GM12878 (cell line): ENCODE results near the gene MAST2. TPM values are rescaled to one million over a fixed set of nuclear protein-coding genes. Genes with fewer than 3 reads are reported as not detected.

Experiments
- ATAC-seq: fragments of 200-7000 bp; cut with Tn5 transposase; 3 replicates; pipeline ENCODE4 v1.9.1; 2020; ENCODE audit warnings: mild to moderate bottlenecking, moderate library complexity
- BruUV-seq: library from RNA; stranded (reverse); fragments of 400-500 nt; replicated peaks from 2 replicates; lab custom pipeline; 2021; lab: Mats Ljungman, UMichigan
- CTCF ChIA-PET: fragments of 300-600 bp; sonication (Branson Sonifier 250); formaldehyde crosslinking; extraction: SDS; loops from one replicate; lab custom pipeline; 2021; ENCODE audit warnings: inconsistent platforms; lab: Yijun Ruan, JAX
- POLR2A ChIA-PET: fragments of 350-600 bp; formaldehyde crosslinking; extraction: SDS; loops from one replicate; lab custom pipeline; 2021; ENCODE audit warnings: inconsistent platforms; lab: Charles Lee
- RAD21 ChIA-PET: fragments of 300-600 bp; sonication (Branson Sonifier 250); formaldehyde crosslinking; loops from one replicate; lab custom pipeline; 2023; ENCODE audit warnings: antibody characterized with exemption; ENCODE audit not compliant: unreplicated experiment; lab: Charles Lee
- SMC1A ChIA-PET: fragments of 300-600 bp; sonication (Branson Sonifier 250); formaldehyde crosslinking; loops from one replicate; lab custom pipeline; 2023; ENCODE audit not compliant: unreplicated experiment, uncharacterized antibody; lab: Charles Lee
- DNase-seq: peaks from one replicate; pipeline ENCODE4 v3.0.0-alpha.2; 2011; ENCODE audit warnings: low read depth, low spot score
- FAIRE-seq: peaks from 3 replicates; lab custom pipeline; 2011; peaks lifted over from hg19 to GRCh38; lab: Jason Lieb, UNC
- H2AFZ ChIP-seq: 2 replicates; pipeline ENCODE4 v1.6.0; 2011; ENCODE audit warnings: low read depth, low read length, control low read depth; ENCODE audit not compliant: control insufficient read depth
- H3K27ac ChIP-seq: 2 replicates; pipeline ENCODE4 v1.5.1; 2011; ENCODE audit warnings: control low read depth; ENCODE audit not compliant: control insufficient read depth, insufficient read depth
- H3K27me3 ChIP-seq, 2 experiments: replicated peaks in 1 of 2; 2 replicates each; pipeline versions ENCODE4 v1.6.0 to v1.6.1; 2011; ENCODE audit warnings: low read length in 1 of 2; ENCODE audit not compliant: control insufficient read depth in 2 of 2, insufficient read depth in 2 of 2
- H3K36me3 ChIP-seq, 2 experiments: 2 replicates each; pipeline ENCODE4 v1.5.1; 2011; ENCODE audit warnings: low read length in 1 of 2; ENCODE audit not compliant: control insufficient read depth in 2 of 2, insufficient read depth in 2 of 2
- H3K4me1 ChIP-seq: 2 replicates; pipeline ENCODE4 v1.6.1; 2011; ENCODE audit warnings: mild to moderate bottlenecking, low read length, moderate library complexity, mixed read lengths; ENCODE audit not compliant: control insufficient read depth, insufficient read depth
- H3K4me2 ChIP-seq: 2 replicates; pipeline ENCODE4 v1.6.0; 2011; ENCODE audit warnings: control low read depth; ENCODE audit not compliant: control insufficient read depth, insufficient read depth
- H3K4me3 ChIP-seq: fragments of 200-600 bp; sonication (generic); 2 replicates; pipeline ENCODE4 v1.5.1; 2016
- H3K79me2 ChIP-seq: 2 replicates; pipeline ENCODE4 v1.6.0; 2011; ENCODE audit warnings: low read length; ENCODE audit not compliant: control insufficient read depth, insufficient read depth
- H3K9ac ChIP-seq: 2 replicates; pipeline ENCODE4 v1.8.0; 2011; ENCODE audit warnings: low read length, control low read depth, mixed read lengths; ENCODE audit not compliant: control insufficient read depth, insufficient read depth
- H3K9me3 ChIP-seq: replicated peaks from 3 replicates; pipeline ENCODE4 v1.5.1; 2011; ENCODE audit warnings: mild to moderate bottlenecking, low read length; ENCODE audit not compliant: control insufficient read depth, insufficient read depth
- H4K20me1 ChIP-seq: 2 replicates; pipeline ENCODE4 v1.6.0; 2011; ENCODE audit not compliant: control insufficient read depth, insufficient read depth
- CHD1 ChIP-seq: IDR thresholded peaks from 2 replicates; pipeline ENCODE4 v1.6.1; 2012; ENCODE audit warnings: low read depth, low read length, improper control_type of control experiment
- EGR1 ChIP-seq, 2 experiments: IDR thresholded peaks; 1 replicate in 1 of 2; 2 replicates in 1 of 2; pipeline ENCODE4 v1.6.1; 2011 to 2012; ENCODE audit warnings: low read depth in 2 of 2, low read length in 2 of 2, borderline replicate concordance in 1 of 2, mild to moderate bottlenecking in 1 of 2, moderate library complexity in 1 of 2
- ETV6 ChIP-seq, 2 experiments: fragments of 450-650 bp in 1 of 2; IDR thresholded peaks in 1 of 2; conservative IDR thresholded peaks in 1 of 2; 2 replicates each; pipeline ENCODE4 v1.6.1; 2014; ENCODE audit warnings: antibody characterized with exemption in 1 of 2, borderline replicate concordance in 1 of 2, low read depth in 1 of 2, mild to moderate bottlenecking in 1 of 2, moderate library complexity in 1 of 2
- MEF2A ChIP-seq: IDR thresholded peaks from 2 replicates; pipeline ENCODE4 v1.6.1; 2011; ENCODE audit warnings: low read depth, mild to moderate bottlenecking, low read length, moderate library complexity; ENCODE audit not compliant: insufficient read depth
- MYB ChIP-seq: fragments of 150-350 bp; IDR thresholded peaks from 2 replicates; pipeline ENCODE4 v1.6.1; 2014; ENCODE audit warnings: mild to moderate bottlenecking, low read depth, low read length, borderline replicate concordance
- RELB ChIP-seq: fragments of 450-650 bp; IDR thresholded peaks from 2 replicates; pipeline ENCODE4 v1.6.1; 2017; ENCODE audit warnings: low read depth, mild to moderate bottlenecking, moderate library complexity
- SMC3 ChIP-seq: IDR thresholded peaks from 2 replicates; pipeline ENCODE4 v1.6.1; 2011; ENCODE audit warnings: low read length, improper control_type of control experiment, borderline replicate concordance
- WGBS: methylation state at CpG from one replicate; pipeline ENCODE4 v1.1.6; 2016; ENCODE audit warnings: low lambda C conversion rate; ENCODE audit not compliant: insufficient replicate concordance, insufficient coverage; ENCODE audit errors: missing lambda C conversion rate; 5-methylcytosine and 5-hydroxymethylcytosine counted together
- in situ Hi-C: fragments of 300-500 bp; cut with MboI; formaldehyde crosslinking; loops from 9 replicates; pipeline ENCODE4 v1.14.3; 2018; ENCODE audit warnings: mixed read lengths
- intact Hi-C: fragments of 100-400 bp; cut with micrococcal nuclease; formaldehyde crosslinking; loops from one replicate; pipeline ENCODE4 v1.14.2; 2022; ENCODE audit not compliant: unreplicated experiment
- polyA plus RNA-seq, 11 experiments: library from polyadenylated mRNA; depleted of rRNA in 4 of 11; unstranded in 6 of 11; stranded (reverse) in 5 of 11; fragments of >200 nt; fragmentation: Nextera tagmentation in 4 of 11; fragmentation: Illumina TruSeq in 1 of 11; extraction: Ambion mirVana in 4 of 11; extraction: Trizol in 1 of 11; gene quantifications; 1 replicate in 1 of 11; 2 replicates in 10 of 11; pipeline versions ENCODE4 v1.2.1 to v1.2.3, GENCODE V29; 2011 to 2016; ENCODE audit warnings: inconsistent platforms in 2 of 11, missing spikeins in 2 of 11, low read depth in 1 of 11
- total RNA-seq, 4 experiments: library from RNA; depleted of rRNA in 3 of 4; stranded (reverse); fragments of >200 nt in 3 of 4; fragmentation: Illumina TruSeq in 1 of 4; extraction: Trizol in 1 of 4; gene quantifications; 2 replicates each; pipeline versions ENCODE4 v1.2.1 to v1.2.3, GENCODE V29; 2013 to 2021
- TF ChIP-seq, protein P1 (sequence below): IDR thresholded peaks from 2 replicates; pipeline ENCODE4 v1.6.1; 2012; ENCODE audit warnings: improper control_type of control experiment, low read depth, low read length; ENCODE audit not compliant: insufficient replicate concordance
- TF ChIP-seq, protein P2 (sequence below): fragments of 450-650 bp; IDR thresholded peaks from 2 replicates; pipeline ENCODE4 v1.6.1; 2018; ENCODE audit warnings: mild to moderate bottlenecking, low read depth, moderate library complexity; ENCODE audit not compliant: partially characterized antibody

The MAST2 gene
- total and polyA plus RNA-seq, 10 of the 15 experiments (the other 5 are each of a cell fraction or from before 2014, with no cell fraction given), result 1.0 to 28.7 (median 13.8) TPM

GRCh38 chr1:45789601-45790000, 13.8 kb upstream of the MAST2 start (continued):
- TF ChIP-seq, protein P1, sequence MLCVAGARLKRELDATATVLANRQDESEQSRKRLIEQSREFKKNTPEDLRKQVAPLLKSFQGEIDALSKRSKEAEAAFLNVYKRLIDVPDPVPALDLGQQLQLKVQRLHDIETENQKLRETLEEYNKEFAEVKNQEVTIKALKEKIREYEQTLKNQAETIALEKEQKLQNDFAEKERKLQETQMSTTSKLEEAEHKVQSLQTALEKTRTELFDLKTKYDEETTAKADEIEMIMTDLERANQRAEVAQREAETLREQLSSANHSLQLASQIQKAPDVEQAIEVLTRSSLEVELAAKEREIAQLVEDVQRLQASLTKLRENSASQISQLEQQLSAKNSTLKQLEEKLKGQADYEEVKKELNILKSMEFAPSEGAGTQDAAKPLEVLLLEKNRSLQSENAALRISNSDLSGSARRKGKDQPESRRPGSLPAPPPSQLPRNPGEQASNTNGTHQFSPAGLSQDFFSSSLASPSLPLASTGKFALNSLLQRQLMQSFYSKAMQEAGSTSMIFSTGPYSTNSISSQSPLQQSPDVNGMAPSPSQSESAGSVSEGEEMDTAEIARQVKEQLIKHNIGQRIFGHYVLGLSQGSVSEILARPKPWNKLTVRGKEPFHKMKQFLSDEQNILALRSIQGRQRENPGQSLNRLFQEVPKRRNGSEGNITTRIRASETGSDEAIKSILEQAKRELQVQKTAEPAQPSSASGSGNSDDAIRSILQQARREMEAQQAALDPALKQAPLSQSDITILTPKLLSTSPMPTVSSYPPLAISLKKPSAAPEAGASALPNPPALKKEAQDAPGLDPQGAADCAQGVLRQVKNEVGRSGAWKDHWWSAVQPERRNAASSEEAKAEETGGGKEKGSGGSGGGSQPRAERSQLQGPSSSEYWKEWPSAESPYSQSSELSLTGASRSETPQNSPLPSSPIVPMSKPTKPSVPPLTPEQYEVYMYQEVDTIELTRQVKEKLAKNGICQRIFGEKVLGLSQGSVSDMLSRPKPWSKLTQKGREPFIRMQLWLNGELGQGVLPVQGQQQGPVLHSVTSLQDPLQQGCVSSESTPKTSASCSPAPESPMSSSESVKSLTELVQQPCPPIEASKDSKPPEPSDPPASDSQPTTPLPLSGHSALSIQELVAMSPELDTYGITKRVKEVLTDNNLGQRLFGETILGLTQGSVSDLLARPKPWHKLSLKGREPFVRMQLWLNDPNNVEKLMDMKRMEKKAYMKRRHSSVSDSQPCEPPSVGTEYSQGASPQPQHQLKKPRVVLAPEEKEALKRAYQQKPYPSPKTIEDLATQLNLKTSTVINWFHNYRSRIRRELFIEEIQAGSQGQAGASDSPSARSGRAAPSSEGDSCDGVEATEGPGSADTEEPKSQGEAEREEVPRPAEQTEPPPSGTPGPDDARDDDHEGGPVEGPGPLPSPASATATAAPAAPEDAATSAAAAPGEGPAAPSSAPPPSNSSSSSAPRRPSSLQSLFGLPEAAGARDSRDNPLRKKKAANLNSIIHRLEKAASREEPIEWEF, result no peak
- TF ChIP-seq RELB, result no peak

GRCh38 chr1:45792744-45793143, 10.7 kb upstream of the MAST2 start:
- ATAC-seq (no peak), FAIRE-seq (no peak), DNase-seq (no peak)
- no peaks in the 10 kb centered on the region for H3K79me2 ChIP-seq
- in situ Hi-C loops, result no loop called here
- POLR2A ChIA-PET, result interaction anchor here (0.9 kb wide), 1 partner anchor 16 kb away, joined by 3 read pairs; no protein-coding TSS in a partner anchor
- intact Hi-C loops, result no loop called here
- no peak overlapping the region for H3K27ac ChIP-seq
- no peaks in the 10 kb centered on the region for H3K27me3 ChIP-seq
- CTCF ChIA-PET, result no interaction called here
- no peaks in the 10 kb centered on the region for H3K4me1 ChIP-seq
- H4K20me1 ChIP-seq, result no peaks in the 10 kb centered on the region
- H3K9me3 ChIP-seq, result no peaks in the 10 kb centered on the region
- H3K9ac ChIP-seq, result no peak overlapping the region
- H3K4me3 ChIP-seq, result no peak overlapping the region
- BruUV-seq, result no TSS peak
- H2AFZ ChIP-seq, result no peak overlapping the region
- SMC1A ChIA-PET, result interaction anchor here (1.2 kb wide), 1 partner anchor 11 kb away, joined by 3 read pairs; no protein-coding TSS in a partner anchor
- no peak overlapping the region for H3K4me2 ChIP-seq
- TF ChIP-seq EGR1 (IDR thresholded peaks at IDR 0.05; ENCODE audit: borderline replicate concordance in 1 of 2, low read depth in 2 of 2, low read length in 2 of 2), result no peak
- TF ChIP-seq CHD1, result no peak
- TF ChIP-seq, protein P2, sequence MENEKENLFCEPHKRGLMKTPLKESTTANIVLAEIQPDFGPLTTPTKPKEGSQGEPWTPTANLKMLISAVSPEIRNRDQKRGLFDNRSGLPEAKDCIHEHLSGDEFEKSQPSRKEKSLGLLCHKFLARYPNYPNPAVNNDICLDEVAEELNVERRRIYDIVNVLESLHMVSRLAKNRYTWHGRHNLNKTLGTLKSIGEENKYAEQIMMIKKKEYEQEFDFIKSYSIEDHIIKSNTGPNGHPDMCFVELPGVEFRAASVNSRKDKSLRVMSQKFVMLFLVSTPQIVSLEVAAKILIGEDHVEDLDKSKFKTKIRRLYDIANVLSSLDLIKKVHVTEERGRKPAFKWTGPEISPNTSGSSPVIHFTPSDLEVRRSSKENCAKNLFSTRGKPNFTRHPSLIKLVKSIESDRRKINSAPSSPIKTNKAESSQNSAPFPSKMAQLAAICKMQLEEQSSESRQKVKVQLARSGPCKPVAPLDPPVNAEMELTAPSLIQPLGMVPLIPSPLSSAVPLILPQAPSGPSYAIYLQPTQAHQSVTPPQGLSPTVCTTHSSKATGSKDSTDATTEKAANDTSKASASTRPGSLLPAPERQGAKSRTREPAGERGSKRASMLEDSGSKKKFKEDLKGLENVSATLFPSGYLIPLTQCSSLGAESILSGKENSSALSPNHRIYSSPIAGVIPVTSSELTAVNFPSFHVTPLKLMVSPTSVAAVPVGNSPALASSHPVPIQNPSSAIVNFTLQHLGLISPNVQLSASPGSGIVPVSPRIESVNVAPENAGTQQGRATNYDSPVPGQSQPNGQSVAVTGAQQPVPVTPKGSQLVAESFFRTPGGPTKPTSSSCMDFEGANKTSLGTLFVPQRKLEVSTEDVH, result no peak
- no peak for TF ChIP-seq SMC3
- no peak for TF ChIP-seq MEF2A
- no peak for TF ChIP-seq MYB
- TF ChIP-seq ETV6 (conservative IDR thresholded peaks at IDR 0.05 in 1 of 2, IDR thresholded peaks at IDR 0.05 in 1 of 2; ENCODE audit: borderline replicate concordance in 1 of 2, low read depth in 1 of 2), result no peak
- RAD21 ChIA-PET, result no interaction called here
- H3K36me3 ChIP-seq, result no peaks in the 10 kb centered on the region
- WGBS, result 83% methylated on average over 4 of the region's 4 CpGs
